HG02870 (cell line): ENCODE data around the gene TMEM229B.

Source experiments
- ATAC-seq: cut with Tn5 transposase; IDR thresholded peaks from one replicate; pipeline ENCODE4 v1.9.1; 2021; ENCODE audit warnings: mild to moderate bottlenecking, moderate library complexity; ENCODE audit not compliant: unreplicated experiment

Gene TMEM229B

DNA sequence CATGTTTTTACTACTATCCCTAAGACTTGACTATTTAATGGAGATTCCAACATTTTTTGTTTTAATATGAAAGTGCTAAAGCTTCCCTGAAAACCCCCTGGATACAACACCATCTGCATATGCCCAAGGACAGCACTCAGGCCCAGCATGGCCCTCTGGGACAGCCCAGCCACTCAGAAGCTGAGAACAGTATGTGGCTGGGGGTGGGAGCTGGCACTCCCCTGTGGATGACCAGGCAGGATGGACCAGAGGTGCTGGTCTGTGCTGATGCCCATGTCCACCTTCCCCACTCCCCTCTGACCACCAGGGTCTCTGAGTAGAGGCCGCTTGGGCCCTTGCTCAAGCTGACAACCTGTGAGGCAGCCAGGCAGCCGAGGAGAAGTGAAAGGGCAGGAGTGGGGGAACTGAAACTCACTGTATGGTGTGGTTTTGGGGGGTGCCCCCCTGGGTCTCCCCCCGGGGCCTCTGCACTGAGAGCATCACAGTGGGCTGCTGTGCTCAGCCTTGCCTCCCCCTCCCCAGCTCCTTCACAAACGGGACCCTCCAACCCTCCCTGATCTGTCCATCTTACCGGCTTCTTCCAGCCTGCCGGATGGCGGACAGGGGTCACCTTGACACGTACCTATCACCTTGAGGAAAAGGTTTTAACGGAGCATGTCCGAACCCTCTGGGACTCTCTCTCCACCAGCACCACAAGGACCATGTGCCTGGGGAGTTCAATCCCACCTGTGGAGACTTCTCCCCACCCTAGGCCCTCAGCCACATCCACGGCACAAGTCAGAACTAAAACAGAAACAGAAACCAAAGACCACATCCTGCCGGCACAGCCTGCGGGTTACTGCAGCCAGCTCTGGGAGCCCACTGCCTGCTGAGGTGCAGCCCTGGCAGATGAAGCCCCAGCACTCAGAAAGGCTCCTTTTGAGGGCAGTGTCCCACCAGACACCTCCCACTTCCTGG lies at the start of gene TMEM229B:
TSS of gene TMEM229B (minus strand) at position 785 of the 957 bp plus-strand sequence. CDS start 14,798 bp downstream, outside the sequence.
- peak; percentile 93 for ATAC-seq

DNA sequence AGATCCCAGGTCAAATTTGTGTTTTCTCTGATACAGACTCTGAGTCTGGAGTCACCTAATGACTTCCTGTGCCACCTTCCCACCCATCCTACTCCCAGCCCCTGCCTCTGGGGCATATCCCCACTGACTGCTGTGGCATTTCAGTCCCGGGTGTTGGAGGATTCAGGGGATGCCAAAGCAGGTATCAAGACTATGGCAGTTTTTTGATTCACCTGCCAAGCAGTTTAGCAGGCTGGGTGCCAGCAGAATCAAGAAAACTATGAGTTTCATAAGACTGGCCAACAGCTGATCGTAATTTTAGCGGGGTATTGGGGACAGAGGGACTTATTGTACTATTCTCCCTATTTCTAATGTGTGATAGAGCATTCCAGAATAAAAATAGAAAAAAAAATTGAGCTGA lies 49.2 kb upstream of the TMEM229B start:
- ATAC-seq, result no peak

- no peak for ATAC-seq
Observed at GRCh38 chr14:67536087-67536486, 47.6 kb upstream of the TMEM229B start.

DNA sequence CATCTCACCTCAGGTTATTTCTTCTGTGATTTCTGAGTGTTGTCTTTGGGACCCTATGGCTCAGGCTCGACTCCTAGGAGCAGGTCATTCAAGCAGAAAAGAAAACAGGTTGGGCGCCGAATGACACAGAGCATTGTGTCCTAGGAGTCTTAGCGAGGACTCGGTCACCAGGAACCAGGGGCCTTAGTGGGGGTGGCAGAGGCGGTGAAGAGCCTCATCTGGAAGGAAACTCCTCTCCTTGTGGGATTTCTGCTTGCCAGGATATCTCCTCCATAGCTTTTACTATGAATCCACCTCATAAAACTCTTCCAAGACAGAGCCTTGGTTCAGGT lies 45.2 kb upstream of the TMEM229B start:
- no peak for ATAC-seq

GRCh38 chr14:67532998-67533753 lies 44.7 kb upstream of the TMEM229B start, which contains the start of gene PLEKHH1:
TSS of gene PLEKHH1 (plus strand) at chr14:67533290. CDS start at chr14:67541868, 8,578 bp downstream.
- ATAC-seq, result peak; percentile 65

- no peak for ATAC-seq
Observed at GRCh38 chr14:67532606-67532997, 44.1 kb upstream of the TMEM229B start.

DNA sequence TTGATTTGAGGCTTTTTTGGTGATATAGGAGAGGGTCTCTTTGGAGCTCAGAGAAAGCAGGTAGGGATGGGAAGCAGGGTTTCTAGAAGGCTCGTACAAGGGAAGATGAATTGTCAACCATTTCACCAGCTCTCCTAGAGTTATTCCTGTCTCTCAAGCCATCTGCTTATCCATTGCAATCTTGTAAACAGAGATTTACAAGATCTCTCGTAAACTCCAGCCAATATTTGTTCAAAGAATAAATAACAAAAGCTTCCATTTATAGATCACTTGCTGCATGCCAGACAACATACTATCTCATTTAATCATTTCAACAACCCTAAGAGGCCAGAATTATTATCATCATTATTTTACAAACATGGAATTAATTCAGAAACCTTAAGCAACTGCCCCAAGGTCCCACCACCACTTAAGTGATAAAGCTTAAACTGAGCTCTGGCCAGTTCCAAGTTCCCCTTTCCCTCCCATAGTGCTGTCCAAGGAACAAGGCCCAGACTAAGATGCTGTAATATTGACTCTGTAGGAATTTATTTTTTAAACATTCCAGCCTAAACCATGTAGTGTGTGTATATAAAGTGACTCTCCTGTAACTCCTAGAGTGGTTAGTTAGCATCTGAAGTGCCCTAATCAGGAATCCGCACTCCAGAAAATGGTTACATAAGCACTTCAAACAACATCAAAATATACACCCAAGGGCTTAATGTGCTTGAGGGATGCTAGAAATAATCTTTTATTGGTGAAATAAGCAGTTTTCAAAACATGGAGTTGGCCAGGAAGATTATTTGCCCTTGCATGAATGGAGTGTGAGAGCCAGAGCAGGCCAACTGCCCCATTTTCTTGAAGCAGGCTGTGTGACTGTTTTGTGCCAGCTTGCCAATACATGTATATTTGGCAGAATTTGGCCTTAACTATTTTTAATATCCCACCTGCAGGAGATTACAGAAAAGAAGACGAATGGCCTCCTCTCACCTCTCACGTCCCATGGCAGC lies 41.7 kb upstream of the TMEM229B start:
- ATAC-seq, result no peak

DNA sequence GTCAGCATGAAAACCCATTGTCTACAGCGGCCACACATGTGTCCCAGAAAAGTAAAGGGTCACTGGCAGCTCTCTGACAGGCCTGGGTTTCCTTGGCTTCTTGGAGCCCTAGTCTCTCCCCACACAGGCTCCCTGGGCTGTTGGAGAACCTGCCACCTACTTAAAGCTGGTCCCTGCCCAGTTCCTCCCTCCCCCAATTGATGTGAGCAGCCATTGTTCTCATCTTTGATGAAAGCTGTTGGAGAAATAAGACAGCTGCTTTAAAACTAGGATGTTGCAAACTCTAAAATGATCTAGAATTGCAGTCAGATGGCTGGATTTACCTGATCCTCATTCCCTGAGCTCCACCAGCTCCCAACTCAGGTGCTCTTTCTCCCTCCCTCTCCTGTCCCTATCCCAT lies 39.8 kb upstream of the TMEM229B start:
- ATAC-seq, result no peak

GRCh38 chr14:67527756-67528155 lies 39.2 kb upstream of the TMEM229B start:
- ATAC-seq, result no peak

GRCh38 chr14:67526676-67527459 lies 38.3 kb upstream of the TMEM229B start:
- ATAC-seq, result no peak

DNA sequence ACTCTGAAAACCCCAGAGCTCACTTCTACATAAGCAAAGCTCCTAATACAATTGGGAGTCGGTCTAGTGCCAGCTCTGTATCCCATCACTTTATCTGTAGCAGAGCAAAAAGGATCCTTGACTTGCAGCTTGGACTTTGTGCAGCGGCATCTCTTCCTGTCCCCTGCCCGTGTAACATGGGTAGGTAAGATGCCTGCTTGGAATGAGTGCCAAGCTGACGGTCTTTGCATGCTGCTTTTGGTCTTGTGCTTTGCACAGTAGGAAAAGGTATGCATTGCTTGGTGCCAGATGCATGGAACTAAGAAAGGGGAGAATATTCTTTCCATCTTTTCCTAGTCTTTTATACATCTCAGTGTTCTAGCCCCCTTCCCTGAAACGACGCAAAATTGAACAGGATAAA lies 37.7 kb upstream of the TMEM229B start:
- ATAC-seq, result no peak

- ATAC-seq, result no peak
Observed at GRCh38 chr14:67525389-67525788, 36.9 kb upstream of the TMEM229B start.

DNA sequence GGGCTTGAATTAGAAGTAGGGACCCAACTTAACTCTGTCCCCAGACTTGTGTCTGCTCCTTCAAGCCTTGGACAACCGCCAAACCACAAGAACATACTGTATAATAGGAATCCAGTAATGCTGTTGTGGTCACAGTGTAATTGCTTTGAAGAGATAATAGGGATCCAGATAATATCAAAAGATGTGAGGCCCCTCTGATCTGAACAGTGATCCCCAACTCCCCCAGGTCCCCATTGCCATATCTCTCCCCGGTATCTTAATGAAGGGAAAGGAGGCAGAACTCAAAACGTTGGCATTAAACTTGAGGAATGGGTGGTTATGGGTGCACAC lies 36.1 kb upstream of the TMEM229B start:
- ATAC-seq, result no peak

DNA sequence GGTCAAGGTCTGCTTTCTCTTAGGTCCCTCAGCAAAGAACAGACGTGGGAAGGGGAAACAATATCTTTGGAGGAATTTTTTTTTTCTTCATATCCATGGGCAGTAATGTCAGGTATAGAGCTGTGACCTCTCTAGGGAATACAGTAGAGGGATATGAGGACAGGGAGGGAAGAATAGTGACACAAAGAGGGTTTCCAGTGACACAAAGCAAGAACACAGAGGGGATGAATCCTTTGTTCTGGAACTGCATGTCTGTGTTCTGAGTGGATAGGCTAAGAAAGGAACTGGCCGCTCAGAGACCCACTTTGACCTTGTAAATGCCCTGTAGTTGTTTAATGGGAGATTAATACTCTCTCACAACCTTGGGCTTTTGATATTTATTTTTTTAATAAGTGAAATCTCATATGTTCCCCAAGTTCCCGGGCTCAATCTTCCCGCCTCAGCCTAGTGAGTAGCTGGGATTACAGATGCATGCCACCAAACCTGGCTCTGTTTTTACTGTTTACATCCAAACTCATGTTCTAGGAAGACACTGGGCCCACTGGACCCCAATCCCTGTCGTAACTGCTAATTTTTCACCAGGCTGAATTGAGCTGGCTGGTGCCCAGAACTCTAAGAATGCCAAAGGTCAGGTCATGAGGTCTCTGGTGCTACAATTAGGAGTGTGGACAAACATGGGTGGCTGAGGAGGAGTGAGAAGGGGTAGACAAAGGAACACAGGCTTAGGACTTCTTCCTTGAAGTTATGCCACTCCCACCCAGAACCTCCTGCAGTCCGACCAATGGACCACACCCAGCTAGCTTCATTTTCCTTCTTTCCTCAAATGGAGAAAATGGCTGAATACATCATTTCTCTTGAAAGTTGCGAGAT lies 35.5 kb upstream of the TMEM229B start:
- no peak for ATAC-seq

GRCh38 chr14:67522270-67522669 lies 33.7 kb upstream of the TMEM229B start:
- no peak for ATAC-seq

DNA sequence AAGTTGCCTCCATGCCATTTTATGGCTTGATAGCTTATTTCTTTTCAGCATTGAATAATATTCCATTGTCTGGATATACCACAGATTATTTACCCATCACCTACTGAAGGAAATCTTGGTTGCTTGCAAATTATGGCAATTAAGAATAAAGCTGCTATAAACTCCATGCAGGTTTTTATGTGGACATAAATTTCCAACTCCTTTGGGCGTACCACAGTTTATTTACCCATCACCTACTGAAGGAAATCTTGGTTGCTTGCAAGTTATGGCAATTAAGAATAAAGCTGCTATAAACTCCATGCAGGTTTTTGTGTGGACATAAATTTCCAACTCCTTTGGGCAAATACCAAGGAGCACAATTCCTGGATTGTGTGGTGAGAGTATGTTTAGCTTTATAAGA lies 32.0 kb upstream of the TMEM229B start:
- ATAC-seq, result no peak

GRCh38 chr14:67519406-67519805 lies 30.9 kb upstream of the TMEM229B start:
- ATAC-seq, result no peak

DNA sequence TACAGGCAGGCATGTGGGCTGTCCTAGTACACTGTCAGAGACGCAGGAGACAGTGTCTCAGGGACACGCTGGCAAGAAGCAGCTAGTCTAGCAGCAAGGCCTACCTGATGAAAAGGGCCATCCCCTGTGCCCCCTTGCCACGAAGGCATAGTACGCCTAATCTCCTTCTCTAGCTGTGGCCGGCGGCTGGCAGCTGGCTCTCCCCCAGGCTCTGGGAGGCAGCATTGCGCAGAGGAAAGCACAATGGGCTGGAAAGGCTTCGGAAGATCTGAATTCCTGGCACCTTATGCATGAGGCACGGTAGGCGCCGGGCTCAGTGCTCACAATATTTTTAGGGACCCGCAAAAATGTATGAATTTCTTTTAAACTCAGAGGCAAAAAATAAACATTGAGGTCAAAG lies 28.6 kb upstream of the TMEM229B start:
- no peak for ATAC-seq

GRCh38 chr14:67516676-67517075 lies 28.2 kb upstream of the TMEM229B start:
- ATAC-seq, result no peak
